Activated CD4-positive, alpha-beta memory T cell treated with anti-CD3 and anti-CD28 coated beads, Interleukin-2, amount 10 ng/mL, durations not matched to agents 7 days and 5 days (primary cell): Measurements from ENCODE around the gene CRY1. TPM values are rescaled to one million over a fixed set of nuclear protein-coding genes. Genes with fewer than 3 reads are reported as not detected.
A peak's percentile ranks its signal among the peaks of the same experiment; 100 is the strongest.
"Not testable (repeated sequence)": the region's sequence is repeated elsewhere in the genome, so short reads cannot be mapped to it uniquely, and the experiment has no call there.

Source experiments
- CTCF ChIA-PET: fragments of 350-600 bp; sonication (Branson Sonifier 250); formaldehyde crosslinking; loops from one replicate; lab custom pipeline; 2021; ENCODE audit warnings: antibody characterized with exemption, inconsistent platforms; lab: Charles Lee
- POLR2A ChIA-PET: fragments of 350-600 bp; sonication (Branson Sonifier 250); formaldehyde crosslinking; loops from one replicate; lab custom pipeline; 2021; ENCODE audit warnings: antibody characterized with exemption; lab: Charles Lee
- DNase-seq: peaks from one replicate; pipeline ENCODE4 v3.0.0-alpha.2; 2020
- H3K27ac Mint-ChIP-seq: one replicate; pipeline ENCODE4 v1.8.0; 2021; ENCODE audit warnings: mild to moderate bottlenecking, mixed read lengths
- H3K27me3 Mint-ChIP-seq: one replicate; pipeline ENCODE4 v1.8.0; 2021; ENCODE audit warnings: mixed read lengths
- H3K36me3 Mint-ChIP-seq: one replicate; pipeline ENCODE4 v1.8.0; 2021; ENCODE audit warnings: low read depth, mixed read lengths
- H3K4me1 Mint-ChIP-seq: one replicate; pipeline ENCODE4 v1.8.0; 2021; ENCODE audit warnings: mixed read lengths
- H3K4me3 Mint-ChIP-seq: one replicate; pipeline ENCODE4 v1.8.0; 2021; ENCODE audit warnings: mild to moderate bottlenecking, mixed read lengths
- H3K9me3 Mint-ChIP-seq: one replicate; pipeline ENCODE4 v1.8.0; 2021; ENCODE audit warnings: mixed read lengths
- total RNA-seq, 2 experiments: library from RNA; stranded (reverse); gene quantifications; one replicate each; pipeline ENCODE4 v1.2.3, GENCODE V29; 2021

CRY1 gene
- total RNA-seq, 2 experiments from 2014 or later: 16.4 to 16.6 TPM

- ChIA-PET CTCF (interaction anchor here (1.3 to 2.8 kb wide), 3 partner anchors 10 to 16 kb away, joined by 4 to 21 read pairs (median 5); no protein-coding TSS in a partner anchor), POLR2A (no interaction called here)
- no peak for DNase-seq
- Mint-ChIP-seq H3K4me1 (peaks cover 2% of the 10 kb centered on the region), H3K27me3 (no peaks in the 10 kb centered on the region), H3K27ac (no peak overlapping the region), H3K4me3 (no peak overlapping the region), H3K9me3 (no peaks in the 10 kb centered on the region), H3K36me3 (peaks cover 2% of the 10 kb centered on the region)
These were observed 4.4 kb downstream of the CRY1 start for GRCh38 chr12:107088912-107089311.

GRCh38 chr12:107086314-107086713 lies 7.0 kb downstream of the CRY1 start:
- CTCF ChIA-PET: interaction anchor here (1.5 kb wide), 1 partner anchor 19 kb away, joined by 5 read pairs; no protein-coding TSS in a partner anchor
- H3K27ac Mint-ChIP-seq: no peak overlapping the region
- H3K27me3 Mint-ChIP-seq: no peaks in the 10 kb centered on the region

GRCh38 chr12:107081778-107082177 lies 11.6 kb downstream of the CRY1 start:
- DNase-seq: no peak
- Mint-ChIP-seq H3K36me3 (peaks cover 8% of the 10 kb centered on the region), H3K9me3 (peaks cover 7% of the 10 kb centered on the region), H3K27me3 (no peaks in the 10 kb centered on the region), H3K4me1 (no peaks in the 10 kb centered on the region), H3K4me3 (no peak overlapping the region), H3K27ac (no peak overlapping the region)
- ChIA-PET CTCF (no interaction called here), POLR2A (no interaction called here)

More at GRCh38 chr12:107086314-107086713, 7.0 kb downstream of the CRY1 start:
- POLR2A ChIA-PET: no interaction called here
- no peak for DNase-seq
- peaks cover 7% of the 10 kb centered on the region for H3K9me3 Mint-ChIP-seq
- no peaks in the 10 kb centered on the region for H3K4me1 Mint-ChIP-seq
- no peak overlapping the region for H3K4me3 Mint-ChIP-seq
- peaks cover 8% of the 10 kb centered on the region for H3K36me3 Mint-ChIP-seq

- H3K9me3 Mint-ChIP-seq: peaks cover 7% of the 10 kb centered on the region
- peaks cover 5% of the 10 kb centered on the region for H3K36me3 Mint-ChIP-seq
- DNase-seq: no peak
- no peaks in the 10 kb centered on the region for H3K4me1 Mint-ChIP-seq
- ChIA-PET POLR2A (interaction anchor here (0.6 kb wide), 1 partner anchor 30 kb away, joined by 3 read pairs; no protein-coding TSS in a partner anchor), CTCF (no interaction called here)
- H3K27ac Mint-ChIP-seq: no peak overlapping the region
- H3K4me3 Mint-ChIP-seq: no peak overlapping the region
- no peaks in the 10 kb centered on the region for H3K27me3 Mint-ChIP-seq
These were observed 13.1 kb downstream of the CRY1 start for GRCh38 chr12:107080299-107080698.

- no peak overlapping the region for H3K4me3 Mint-ChIP-seq
- POLR2A ChIA-PET: no interaction called here
- H3K9me3 Mint-ChIP-seq: peaks cover 7% of the 10 kb centered on the region
- peaks cover 5% of the 10 kb centered on the region for H3K36me3 Mint-ChIP-seq
- no peak for DNase-seq
- CTCF ChIA-PET: interaction anchor here (0.6 to 1.4 kb wide), 4 partner anchors 10 to 743 kb away, joined by 3 to 7 read pairs (median 4); no protein-coding TSS in a partner anchor
- H3K27me3 Mint-ChIP-seq: no peaks in the 10 kb centered on the region
- no peaks in the 10 kb centered on the region for H3K4me1 Mint-ChIP-seq
- H3K27ac Mint-ChIP-seq: no peak overlapping the region
These were observed 14.0 kb downstream of the CRY1 start for GRCh38 chr12:107079172-107080011.

- H3K27ac Mint-ChIP-seq, CTCF ChIA-PET, H3K4me3 Mint-ChIP-seq, H3K27me3 Mint-ChIP-seq, H3K4me1 Mint-ChIP-seq, DNase-seq, H3K9me3 Mint-ChIP-seq, H3K36me3 Mint-ChIP-seq, POLR2A ChIA-PET: not testable (repeated sequence)
These were observed 20.1 kb downstream of the CRY1 start for GRCh38 chr12:107073266-107073665.

GRCh38 chr12:107066691-107067090 lies 26.7 kb downstream of the CRY1 start:
- Mint-ChIP-seq H3K36me3 (peaks cover 3% of the 10 kb centered on the region), H3K27ac (peak overlapping the region; percentile 10), H3K4me1 (peaks cover 15% of the 10 kb centered on the region), H3K27me3 (no peaks in the 10 kb centered on the region), H3K9me3 (peaks cover 4% of the 10 kb centered on the region), H3K4me3 (no peak overlapping the region)
- peak; percentile 18 for DNase-seq
- ChIA-PET POLR2A (interaction anchor here (1.3 kb wide), 1 partner anchor 111 kb away, joined by 3 read pairs; the partner anchor contains the start of gene TMEM263), CTCF (interaction anchor here (1.3 kb wide), 1 partner anchor 25 kb away, joined by 3 read pairs; no protein-coding TSS in a partner anchor)

GRCh38 chr12:107064687-107065086 lies 28.7 kb downstream of the CRY1 start:
- peaks cover 15% of the 10 kb centered on the region for H3K4me1 Mint-ChIP-seq
- DNase-seq: no peak
- CTCF ChIA-PET: no interaction called here
- peaks cover 4% of the 10 kb centered on the region for H3K9me3 Mint-ChIP-seq
- no peak overlapping the region for H3K4me3 Mint-ChIP-seq
- POLR2A ChIA-PET: no interaction called here
- H3K27me3 Mint-ChIP-seq: no peaks in the 10 kb centered on the region
- H3K27ac Mint-ChIP-seq: no peak overlapping the region
- H3K36me3 Mint-ChIP-seq: peaks cover 3% of the 10 kb centered on the region

- Mint-ChIP-seq H3K27ac (no peak overlapping the region), H3K4me3 (no peak overlapping the region), H3K4me1 (peaks cover 15% of the 10 kb centered on the region), H3K9me3 (peaks cover 4% of the 10 kb centered on the region), H3K36me3 (peaks cover 3% of the 10 kb centered on the region), H3K27me3 (no peaks in the 10 kb centered on the region)
- ChIA-PET CTCF (interaction anchor here (1.2 kb wide), 1 partner anchor 41 kb away, joined by 3 read pairs; no protein-coding TSS in a partner anchor), POLR2A (no interaction called here)
- no peak for DNase-seq
These were observed 29.1 kb downstream of the CRY1 start for GRCh38 chr12:107064243-107064642.

- Mint-ChIP-seq H3K27me3 (no peaks in the 10 kb centered on the region), H3K36me3 (no peaks in the 10 kb centered on the region), H3K4me3 (no peak overlapping the region), H3K4me1 (no peaks in the 10 kb centered on the region), H3K9me3 (no peaks in the 10 kb centered on the region), H3K27ac (no peak overlapping the region)
- ChIA-PET POLR2A (no interaction called here), CTCF (no interaction called here)
- no peak for DNase-seq
These were observed 35.2 kb downstream of the CRY1 start for GRCh38 chr12:107058190-107058589.

- H3K9me3 Mint-ChIP-seq: peaks cover 5% of the 10 kb centered on the region
- no peaks in the 10 kb centered on the region for H3K36me3 Mint-ChIP-seq
- no peaks in the 10 kb centered on the region for H3K4me1 Mint-ChIP-seq
- no peaks in the 10 kb centered on the region for H3K27me3 Mint-ChIP-seq
- H3K4me3 Mint-ChIP-seq: no peak overlapping the region
- H3K27ac Mint-ChIP-seq: no peak overlapping the region
- ChIA-PET CTCF (no interaction called here), POLR2A (no interaction called here)
- no peak for DNase-seq
These were observed 36.1 kb downstream of the CRY1 start for GRCh38 chr12:107057071-107057834.

GRCh38 chr12:107053709-107054108 lies 39.6 kb downstream of the CRY1 start:
- no peak for DNase-seq
- no peak overlapping the region for H3K27ac Mint-ChIP-seq
- ChIA-PET POLR2A (no interaction called here), CTCF (interaction anchor here (1.2 to 1.3 kb wide), 2 partner anchors 15 to 38 kb away, joined by 3 to 5 read pairs; no protein-coding TSS in a partner anchor)
- peaks cover 5% of the 10 kb centered on the region for H3K36me3 Mint-ChIP-seq
- H3K27me3 Mint-ChIP-seq: no peaks in the 10 kb centered on the region
- H3K4me3 Mint-ChIP-seq: no peak overlapping the region
- peaks cover 10% of the 10 kb centered on the region for H3K9me3 Mint-ChIP-seq
- peaks cover 3% of the 10 kb centered on the region for H3K4me1 Mint-ChIP-seq

GRCh38 chr12:107045186-107045585 lies 48.2 kb downstream of the CRY1 start:
- H3K36me3 Mint-ChIP-seq: peaks cover 21% of the 10 kb centered on the region
- no peak overlapping the region for H3K27ac Mint-ChIP-seq
- DNase-seq: no peak
- ChIA-PET CTCF (no interaction called here), POLR2A (no interaction called here)
- no peak overlapping the region for H3K4me3 Mint-ChIP-seq
- peaks cover 15% of the 10 kb centered on the region for H3K9me3 Mint-ChIP-seq
- H3K4me1 Mint-ChIP-seq: peaks cover 4% of the 10 kb centered on the region
- H3K27me3 Mint-ChIP-seq: no peaks in the 10 kb centered on the region
